Astrocyte (in vitro differentiated cells and primary cell): Measurements from ENCODE around the gene VTCN1.

Experiments used
- EZH2 ChIP-seq: IDR thresholded peaks from 2 replicates; pipeline ENCODE4 v1.6.1; 2012; ENCODE audit warnings: mild to moderate bottlenecking, low read length, inconsistent platforms; ENCODE audit not compliant: insufficient read depth
- TF ChIP-seq, protein P1 (sequence below): IDR thresholded peaks from 2 replicates; pipeline ENCODE4 v1.5.1; 2011; ENCODE audit warnings: low read depth, mild to moderate bottlenecking, inconsistent platforms, low read length, moderate library complexity; ENCODE audit not compliant: insufficient read depth

DNA sequence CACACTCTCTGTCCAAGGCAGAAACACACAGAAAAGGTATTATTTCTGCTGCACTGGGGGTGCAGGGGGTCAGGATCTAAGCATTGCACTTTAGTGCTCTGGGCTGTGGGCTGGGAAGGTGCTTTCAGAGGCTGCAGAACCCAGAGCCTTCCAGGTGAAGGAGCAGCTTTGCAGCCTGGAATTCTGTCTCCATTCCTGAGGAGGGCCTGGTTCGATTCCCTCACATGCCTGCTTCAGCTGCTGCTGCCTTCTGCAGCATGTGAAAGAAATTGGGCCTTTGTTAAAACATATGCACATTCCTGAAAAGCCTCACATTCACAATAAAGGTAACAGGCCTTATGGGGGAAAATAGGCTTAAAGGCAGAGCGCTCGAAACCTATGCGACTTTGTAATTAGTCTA lies 35.9 kb downstream of the VTCN1 start:
- TF ChIP-seq, protein P1, sequence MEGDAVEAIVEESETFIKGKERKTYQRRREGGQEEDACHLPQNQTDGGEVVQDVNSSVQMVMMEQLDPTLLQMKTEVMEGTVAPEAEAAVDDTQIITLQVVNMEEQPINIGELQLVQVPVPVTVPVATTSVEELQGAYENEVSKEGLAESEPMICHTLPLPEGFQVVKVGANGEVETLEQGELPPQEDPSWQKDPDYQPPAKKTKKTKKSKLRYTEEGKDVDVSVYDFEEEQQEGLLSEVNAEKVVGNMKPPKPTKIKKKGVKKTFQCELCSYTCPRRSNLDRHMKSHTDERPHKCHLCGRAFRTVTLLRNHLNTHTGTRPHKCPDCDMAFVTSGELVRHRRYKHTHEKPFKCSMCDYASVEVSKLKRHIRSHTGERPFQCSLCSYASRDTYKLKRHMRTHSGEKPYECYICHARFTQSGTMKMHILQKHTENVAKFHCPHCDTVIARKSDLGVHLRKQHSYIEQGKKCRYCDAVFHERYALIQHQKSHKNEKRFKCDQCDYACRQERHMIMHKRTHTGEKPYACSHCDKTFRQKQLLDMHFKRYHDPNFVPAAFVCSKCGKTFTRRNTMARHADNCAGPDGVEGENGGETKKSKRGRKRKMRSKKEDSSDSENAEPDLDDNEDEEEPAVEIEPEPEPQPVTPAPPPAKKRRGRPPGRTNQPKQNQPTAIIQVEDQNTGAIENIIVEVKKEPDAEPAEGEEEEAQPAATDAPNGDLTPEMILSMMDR = no peak
- TF ChIP-seq EZH2 = no peak
